Hippocampal formation (tissue), 2 donors: ENCODE results near the gene DTD1.

ENCODE experiments used
- DNase-seq, 2 donors: peaks; one replicate each; lab custom pipeline; 2025; lab: John Stamatoyannopoulos, UW

The DTD1 gene

DNA sequence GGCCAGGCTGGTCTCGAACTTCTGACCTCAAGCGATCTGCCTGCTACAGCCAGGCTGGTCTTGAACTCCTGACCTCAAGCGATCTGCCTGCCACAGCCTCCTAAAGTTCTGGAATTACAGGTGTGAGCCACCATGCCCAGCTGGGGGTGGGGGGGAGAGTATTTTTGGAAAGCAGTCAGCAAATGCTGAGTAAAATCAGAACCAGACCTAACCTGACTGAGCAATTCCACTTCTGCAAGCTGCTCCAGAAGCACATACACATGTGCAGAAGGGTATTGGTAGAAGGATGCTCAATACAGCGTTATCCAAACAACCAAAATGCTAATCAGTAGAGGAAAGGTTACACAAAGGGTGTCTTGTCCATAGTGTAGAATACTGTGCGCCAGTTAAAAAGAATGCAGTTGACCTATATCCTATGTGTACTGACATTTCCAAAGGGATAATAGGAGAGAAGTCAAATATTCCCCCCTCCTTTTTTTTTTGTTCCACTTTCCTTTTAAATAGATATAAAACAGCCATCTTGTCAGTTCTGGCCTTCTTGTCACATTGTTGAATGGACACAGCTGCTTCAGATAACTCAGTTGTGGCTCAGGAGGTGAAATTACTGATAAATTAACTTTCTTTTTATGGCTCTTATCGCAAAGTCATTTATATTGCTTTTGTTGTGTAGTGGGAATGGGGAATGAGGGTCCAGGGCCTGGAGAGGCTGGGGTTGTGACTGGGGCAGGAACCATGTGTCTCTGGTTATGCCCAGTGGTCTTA is 74.6 kb downstream of the DTD1 start:
- DNase-seq, result no peak

DNA sequence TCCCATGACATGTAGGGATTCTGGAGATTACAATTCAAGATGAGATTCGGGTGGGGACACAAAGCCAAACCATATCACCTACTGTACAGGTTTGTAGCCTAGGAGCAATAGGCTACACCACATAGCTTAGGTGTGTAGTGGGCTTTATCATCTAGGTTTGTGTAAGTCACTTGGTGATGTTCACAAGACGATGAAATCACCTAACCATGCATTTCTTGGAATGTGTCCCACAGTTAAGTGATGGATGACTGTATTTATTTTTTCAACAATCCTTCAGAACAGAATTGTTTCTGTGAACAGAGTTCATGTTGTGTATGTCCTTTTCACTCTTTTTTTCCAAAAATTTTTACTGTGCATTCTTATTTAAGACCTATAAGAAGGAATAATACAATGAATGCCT is 76.1 kb downstream of the DTD1 start:
- DNase-seq, result no peak

DNA sequence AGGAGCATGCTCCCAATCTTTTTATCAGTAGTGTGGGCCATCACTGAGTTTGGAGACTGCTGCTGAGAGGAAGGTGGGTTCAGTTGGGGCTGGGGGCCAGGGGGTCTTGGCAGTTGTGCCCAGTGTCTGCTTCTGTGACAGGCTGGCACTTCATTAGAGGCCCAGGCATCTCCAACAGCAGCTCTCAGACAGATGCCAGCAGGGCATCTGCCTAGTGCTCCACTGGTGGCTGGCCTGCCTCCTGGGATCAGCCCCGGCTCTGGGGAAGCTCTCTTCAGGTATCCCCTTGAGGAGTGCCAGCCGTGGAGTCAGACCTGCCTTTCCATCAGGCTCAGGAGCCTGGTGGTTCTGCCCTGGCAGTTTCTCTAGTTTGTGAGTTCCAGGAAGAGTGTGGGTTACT is 77.3 kb downstream of the DTD1 start:
- DNase-seq, result no peak

- no peak for DNase-seq
Observed at GRCh38 chr20:18666803-18667415, 79.1 kb downstream of the DTD1 start.

DNA sequence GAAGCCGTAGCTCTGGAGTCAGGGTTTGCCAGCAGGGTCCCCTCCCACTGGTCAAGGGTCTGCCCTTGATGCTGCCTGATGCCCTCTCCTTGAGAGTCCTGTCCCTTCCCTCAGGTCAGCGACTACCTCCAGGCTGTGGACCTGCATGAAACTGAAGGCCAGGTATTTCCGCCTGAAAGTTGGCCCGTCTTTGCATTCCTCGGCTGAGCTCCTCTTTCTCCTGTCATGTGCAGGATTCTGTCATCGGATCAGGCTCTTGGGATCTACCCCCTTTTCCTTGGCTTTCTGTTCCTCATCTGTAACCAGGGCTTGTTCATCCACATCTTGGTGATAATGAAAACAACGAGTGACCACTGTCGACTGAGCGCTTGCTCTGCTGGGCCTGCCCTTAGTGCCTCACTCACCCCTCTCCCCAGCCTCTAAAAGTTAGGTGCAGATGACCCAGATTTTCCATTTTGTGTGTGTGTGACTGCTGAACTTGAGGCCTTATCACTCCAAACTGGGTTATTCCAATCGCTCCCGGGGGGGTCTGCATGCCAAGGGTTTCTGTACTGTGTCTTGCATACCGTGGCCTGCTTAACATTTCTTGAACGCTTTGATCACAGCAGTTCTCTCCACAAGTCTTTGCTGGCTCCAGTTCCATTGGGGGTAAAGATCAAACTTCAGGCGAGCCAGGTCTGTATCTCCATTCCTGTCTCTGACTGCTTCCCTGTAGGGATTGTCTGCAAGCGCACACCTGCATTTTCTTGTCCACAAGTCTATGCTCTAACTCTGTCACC is 81.6 kb downstream of the DTD1 start:
- DNase-seq, result no peak

- DNase-seq, result no peak
Observed at GRCh38 chr20:18671203-18671710, 83.4 kb downstream of the DTD1 start.

- DNase-seq, result no peak
Observed at GRCh38 chr20:18672834-18673233, 85.0 kb downstream of the DTD1 start.

GRCh38 chr20:18676396-18676795 is 88.5 kb downstream of the DTD1 start:
- DNase-seq, result no peak

DNA sequence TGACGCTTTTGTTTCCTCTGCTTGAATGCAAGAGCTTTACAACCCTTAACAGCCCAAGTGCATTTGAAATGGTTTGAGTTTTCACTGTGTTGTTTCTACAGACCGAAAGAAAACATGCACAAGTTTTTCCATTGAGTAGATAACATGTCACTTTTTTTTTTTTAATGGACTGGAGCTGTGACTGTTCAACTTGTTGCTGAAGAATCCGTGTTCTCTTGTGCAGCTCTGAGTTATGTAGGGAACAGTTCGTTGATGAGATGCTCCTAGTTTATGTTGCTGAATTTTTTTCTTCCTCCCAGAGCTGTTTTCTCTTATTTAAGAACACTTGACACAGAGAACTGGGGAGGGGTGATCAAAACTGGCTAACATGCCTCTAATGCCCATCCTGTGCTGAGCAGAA is 89.3 kb downstream of the DTD1 start:
- no peak for DNase-seq

- peak in 1 of 2 donors; percentile 38 for DNase-seq
Observed at GRCh38 chr20:18678549-18679419, 90.9 kb downstream of the DTD1 start.

DNA sequence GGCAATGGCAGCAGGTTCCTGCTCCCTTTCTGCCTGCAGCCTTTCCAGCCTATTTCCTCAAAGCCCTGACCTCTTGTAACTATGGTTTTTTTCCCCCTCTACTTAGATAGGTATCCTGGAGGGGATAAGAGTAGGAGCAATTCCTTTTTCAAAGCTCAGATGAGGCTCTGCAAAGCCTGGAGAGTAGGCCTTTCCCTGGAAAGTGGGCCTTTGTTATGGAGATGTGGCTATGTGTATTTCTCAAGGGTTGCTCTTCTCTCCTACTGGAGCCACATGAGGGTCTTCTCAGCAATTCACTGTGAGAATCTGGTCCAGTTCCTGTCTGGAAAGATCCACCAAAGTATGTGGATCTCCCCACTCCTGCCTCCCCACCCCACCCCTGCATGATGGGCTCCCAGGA is 96.0 kb downstream of the DTD1 start:
- DNase-seq, result no peak

DNA sequence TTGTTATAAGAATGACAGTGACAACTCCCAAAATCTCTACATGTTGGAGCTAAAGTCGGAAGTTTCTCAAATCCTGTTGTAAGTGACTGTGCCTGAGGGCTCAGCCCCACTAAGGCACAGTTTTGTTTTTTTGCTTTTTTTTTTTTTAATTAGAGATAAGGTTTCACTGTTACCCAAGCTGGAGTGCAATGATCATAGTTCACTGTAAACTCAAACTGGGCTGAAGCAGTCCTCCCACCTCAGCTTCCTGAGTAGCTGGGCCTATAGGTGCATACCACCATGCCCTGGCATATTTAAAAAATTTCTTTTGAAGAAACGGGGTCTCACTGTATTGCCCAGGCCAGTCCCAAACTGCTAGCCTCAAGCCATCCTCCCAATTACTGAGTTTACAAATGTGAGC is 96.9 kb downstream of the DTD1 start:
- DNase-seq, result no peak

DNA sequence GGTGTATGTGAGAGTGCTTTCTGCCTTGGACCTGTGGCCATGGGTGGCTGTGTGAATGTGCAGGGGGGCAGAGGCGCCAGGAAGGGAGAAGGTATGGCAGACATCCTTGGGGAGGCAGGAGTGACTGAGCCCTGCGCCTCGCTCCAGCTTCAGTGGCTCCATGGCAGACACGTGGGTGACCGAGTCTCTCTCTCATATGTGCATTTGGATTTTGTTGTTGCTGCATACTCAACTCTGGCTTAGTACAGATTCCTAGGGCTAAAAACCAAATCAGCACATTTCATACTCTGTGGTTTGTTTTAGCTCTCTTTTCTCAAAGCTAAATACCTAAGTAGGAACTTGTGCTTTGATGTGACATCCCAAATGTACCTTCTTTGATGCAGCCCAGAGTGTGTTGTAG is 97.6 kb downstream of the DTD1 start:
- DNase-seq, result no peak

DNA sequence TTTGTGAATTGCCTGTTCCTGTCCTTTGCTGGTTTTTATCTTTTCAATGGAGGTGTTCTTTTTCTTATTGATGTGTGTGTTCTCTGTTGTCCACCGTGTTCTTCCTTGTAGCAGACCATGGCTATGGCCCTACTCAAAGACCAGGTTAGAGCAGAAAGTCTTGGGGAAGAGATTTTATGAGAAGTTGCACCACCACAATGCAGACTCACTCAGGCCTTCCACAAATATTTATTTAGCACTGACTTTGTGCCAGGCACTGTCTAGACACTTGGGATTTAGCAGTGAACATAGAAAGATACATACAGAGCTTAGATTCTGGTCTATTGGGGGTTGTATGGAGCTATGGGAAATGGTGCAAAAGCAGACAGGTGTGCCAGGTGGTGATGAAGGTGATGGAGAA is 98.8 kb downstream of the DTD1 start:
- no peak for DNase-seq

GRCh38 chr20:18688676-18689075 is 100.8 kb downstream of the DTD1 start:
- DNase-seq, result no peak

DNA sequence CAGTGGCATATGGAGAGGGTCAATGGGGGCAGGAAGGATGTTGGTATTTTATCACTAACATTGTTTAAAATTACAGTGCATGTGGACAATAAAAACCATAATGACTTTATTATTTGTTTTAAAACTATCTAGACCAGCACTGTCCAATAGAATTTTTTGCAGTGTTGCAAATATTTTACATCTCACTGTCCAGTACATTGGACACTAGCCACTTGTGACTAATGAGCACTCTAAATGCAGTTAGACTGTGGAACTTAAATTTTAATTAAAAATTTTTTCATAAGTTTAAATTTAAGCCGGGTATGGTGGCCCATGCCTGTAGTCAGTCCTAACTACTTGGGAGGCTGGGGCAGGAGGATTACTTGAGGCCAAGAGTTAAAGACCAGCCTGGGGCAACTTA is 101.7 kb downstream of the DTD1 start:
- no peak for DNase-seq

DNA sequence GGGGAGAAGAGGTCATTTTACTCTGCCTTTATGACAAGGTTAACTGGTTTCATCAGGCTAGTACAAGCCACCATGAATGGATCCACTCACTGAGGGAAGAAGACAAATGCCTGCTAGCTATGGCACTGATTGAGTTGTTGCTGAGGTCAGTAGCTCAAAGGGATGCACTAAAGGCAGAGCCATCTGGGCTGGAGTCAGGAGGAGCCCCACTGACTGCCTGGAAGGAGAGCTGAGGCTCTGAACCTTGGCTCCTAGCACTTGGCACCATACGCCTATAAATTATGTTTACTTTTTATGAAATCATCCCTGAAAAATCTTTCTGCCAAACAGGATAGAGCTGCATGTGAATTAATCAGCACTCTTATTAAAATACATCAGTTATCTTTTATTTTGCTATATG is 104.6 kb downstream of the DTD1 start:
- DNase-seq, result no peak

DNA sequence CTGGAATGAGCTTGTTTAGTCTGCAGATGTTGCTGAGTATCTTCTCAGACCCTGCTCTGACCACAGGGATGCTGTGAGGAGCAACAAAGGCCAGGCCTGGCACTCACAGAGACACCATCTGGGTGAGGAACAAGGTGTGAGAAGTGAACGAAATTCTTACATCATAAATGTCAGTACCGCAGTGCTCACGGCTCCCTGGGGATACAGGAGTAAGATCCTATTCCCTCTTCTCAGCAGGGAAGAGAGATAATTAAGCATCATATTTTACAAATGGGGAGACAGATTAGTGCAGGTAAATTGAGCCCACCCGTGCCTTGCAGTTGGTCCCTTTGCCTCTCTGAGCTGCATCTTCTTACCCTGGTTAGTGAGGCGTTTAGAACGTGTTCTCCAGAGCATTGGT is 106.2 kb downstream of the DTD1 start:
- DNase-seq, result no peak

DNA sequence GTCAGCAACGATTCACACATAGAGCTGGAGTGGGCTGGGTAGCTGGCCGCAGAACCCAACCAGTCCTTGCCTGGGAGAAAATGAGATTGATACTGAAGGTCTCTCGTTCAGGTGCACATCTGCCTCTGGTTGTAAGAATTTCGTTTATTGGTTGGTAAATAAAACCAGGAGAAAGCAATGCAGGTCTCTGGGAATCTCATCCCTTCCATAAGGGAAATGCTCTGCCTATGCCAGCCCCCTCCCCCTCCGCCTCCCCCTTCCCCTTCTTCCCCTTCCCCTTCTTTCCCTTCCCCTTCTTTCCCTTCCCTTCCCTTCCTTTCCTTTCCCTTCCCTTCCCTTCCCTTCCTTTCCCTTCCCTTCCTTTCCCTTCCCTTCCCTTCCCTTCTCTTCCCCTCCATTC is 107.3 kb downstream of the DTD1 start:
- DNase-seq, result no peak

DNA sequence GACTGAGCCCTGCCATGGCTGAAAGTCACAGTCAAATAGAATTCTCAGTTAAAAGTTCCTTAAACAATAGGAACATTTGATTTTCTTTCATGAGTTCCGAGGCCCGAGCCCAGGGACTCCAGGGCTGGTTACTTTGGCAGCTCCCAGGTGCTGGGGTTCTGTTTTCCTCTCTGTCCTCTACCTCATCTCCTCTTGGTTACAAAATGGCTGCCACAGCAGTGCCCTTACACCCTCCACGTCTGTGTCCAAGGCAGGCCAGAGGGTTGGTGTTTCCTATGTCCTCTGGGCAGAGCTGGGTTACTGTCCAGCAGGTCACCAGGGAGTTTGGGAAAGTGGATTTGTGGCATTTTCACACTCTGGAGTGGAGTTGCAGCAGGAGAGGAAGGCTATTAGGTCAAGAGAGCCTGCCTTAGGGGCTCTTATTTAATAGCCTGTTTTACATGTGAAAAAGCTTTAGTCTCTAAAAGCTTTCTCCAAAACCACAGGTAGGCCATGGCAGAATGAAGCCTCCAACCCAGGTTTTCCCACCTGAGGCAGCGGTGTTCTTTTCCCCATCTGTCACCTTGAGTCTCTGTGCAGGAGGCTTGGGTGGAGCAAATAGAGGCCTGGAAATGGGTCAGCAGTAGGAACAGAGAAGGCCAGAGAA is 111.0 kb downstream of the DTD1 start:
- DNase-seq, result no peak

GRCh38 chr20:18701969-18702368 is 114.1 kb downstream of the DTD1 start:
- no peak for DNase-seq
